HL-60 (cell line): Measurements from ENCODE around the gene PPP3CA.

Experiments used
- DNase-seq, 2 experiments: peaks; one replicate each; pipeline ENCODE4 v3.0.0-alpha.2; 2010 to 2020; ENCODE audit warnings: low read depth in 1 of 2, low spot score in 1 of 2
- H3K27ac ChIP-seq: fragments of 250-450 bp; sonication (Bioruptor Pico); replicated peaks from 2 replicates; pipeline ENCODE4 v1.5.1; 2020; ENCODE audit warnings: mild to moderate bottlenecking, moderate library complexity
- H3K27me3 ChIP-seq: fragments of 250-450 bp; sonication (Bioruptor Pico); 2 replicates; pipeline ENCODE4 v1.5.1; 2021; ENCODE audit warnings: mild to moderate bottlenecking, moderate library complexity; ENCODE audit not compliant: insufficient read depth, poor library complexity, severe bottlenecking
- H3K4me3 ChIP-seq: replicated peaks from 2 replicates; pipeline ENCODE4 v1.5.1; 2011; ENCODE audit warnings: mild to moderate bottlenecking, control low read depth, low read length; ENCODE audit not compliant: insufficient read depth
- CTCF ChIP-seq: IDR thresholded peaks from one replicate; pipeline ENCODE4 v1.5.1; 2011; ENCODE audit warnings: low read length, control low read depth, inconsistent platforms; ENCODE audit not compliant: insufficient read depth
- GABPA ChIP-seq: IDR thresholded peaks from 2 replicates; pipeline ENCODE4 v1.6.1; 2012; ENCODE audit warnings: low read depth
- POLR2AphosphoS5 ChIP-seq: IDR thresholded peaks from 2 replicates; pipeline ENCODE4 v1.6.1; 2012; ENCODE audit warnings: low read depth
- SPI1 ChIP-seq: IDR thresholded peaks from 2 replicates; pipeline ENCODE4 v1.6.1; 2012; ENCODE audit warnings: low read depth, mild to moderate bottlenecking, borderline replicate concordance
- TF ChIP-seq, protein P1 (sequence below): IDR thresholded peaks from 2 replicates; pipeline ENCODE4 v1.6.1; 2012; ENCODE audit warnings: low read depth; ENCODE audit not compliant: insufficient replicate concordance

The PPP3CA gene

GRCh38 chr4:101187841-101188240, 159.5 kb downstream of the PPP3CA start:
- DNase-seq: no peak
- TF ChIP-seq, protein P1, sequence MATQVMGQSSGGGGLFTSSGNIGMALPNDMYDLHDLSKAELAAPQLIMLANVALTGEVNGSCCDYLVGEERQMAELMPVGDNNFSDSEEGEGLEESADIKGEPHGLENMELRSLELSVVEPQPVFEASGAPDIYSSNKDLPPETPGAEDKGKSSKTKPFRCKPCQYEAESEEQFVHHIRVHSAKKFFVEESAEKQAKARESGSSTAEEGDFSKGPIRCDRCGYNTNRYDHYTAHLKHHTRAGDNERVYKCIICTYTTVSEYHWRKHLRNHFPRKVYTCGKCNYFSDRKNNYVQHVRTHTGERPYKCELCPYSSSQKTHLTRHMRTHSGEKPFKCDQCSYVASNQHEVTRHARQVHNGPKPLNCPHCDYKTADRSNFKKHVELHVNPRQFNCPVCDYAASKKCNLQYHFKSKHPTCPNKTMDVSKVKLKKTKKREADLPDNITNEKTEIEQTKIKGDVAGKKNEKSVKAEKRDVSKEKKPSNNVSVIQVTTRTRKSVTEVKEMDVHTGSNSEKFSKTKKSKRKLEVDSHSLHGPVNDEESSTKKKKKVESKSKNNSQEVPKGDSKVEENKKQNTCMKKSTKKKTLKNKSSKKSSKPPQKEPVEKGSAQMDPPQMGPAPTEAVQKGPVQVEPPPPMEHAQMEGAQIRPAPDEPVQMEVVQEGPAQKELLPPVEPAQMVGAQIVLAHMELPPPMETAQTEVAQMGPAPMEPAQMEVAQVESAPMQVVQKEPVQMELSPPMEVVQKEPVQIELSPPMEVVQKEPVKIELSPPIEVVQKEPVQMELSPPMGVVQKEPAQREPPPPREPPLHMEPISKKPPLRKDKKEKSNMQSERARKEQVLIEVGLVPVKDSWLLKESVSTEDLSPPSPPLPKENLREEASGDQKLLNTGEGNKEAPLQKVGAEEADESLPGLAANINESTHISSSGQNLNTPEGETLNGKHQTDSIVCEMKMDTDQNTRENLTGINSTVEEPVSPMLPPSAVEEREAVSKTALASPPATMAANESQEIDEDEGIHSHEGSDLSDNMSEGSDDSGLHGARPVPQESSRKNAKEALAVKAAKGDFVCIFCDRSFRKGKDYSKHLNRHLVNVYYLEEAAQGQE: no peak
- TF ChIP-seq POLR2AphosphoS5 (no peak), CTCF (no peak), GABPA (no peak), SPI1 (no peak)
- Histone ChIP-seq H3K27ac (no peak overlapping the region), H3K27me3 (no peaks in the 10 kb centered on the region), H3K4me3 (no peak overlapping the region)

DNA sequence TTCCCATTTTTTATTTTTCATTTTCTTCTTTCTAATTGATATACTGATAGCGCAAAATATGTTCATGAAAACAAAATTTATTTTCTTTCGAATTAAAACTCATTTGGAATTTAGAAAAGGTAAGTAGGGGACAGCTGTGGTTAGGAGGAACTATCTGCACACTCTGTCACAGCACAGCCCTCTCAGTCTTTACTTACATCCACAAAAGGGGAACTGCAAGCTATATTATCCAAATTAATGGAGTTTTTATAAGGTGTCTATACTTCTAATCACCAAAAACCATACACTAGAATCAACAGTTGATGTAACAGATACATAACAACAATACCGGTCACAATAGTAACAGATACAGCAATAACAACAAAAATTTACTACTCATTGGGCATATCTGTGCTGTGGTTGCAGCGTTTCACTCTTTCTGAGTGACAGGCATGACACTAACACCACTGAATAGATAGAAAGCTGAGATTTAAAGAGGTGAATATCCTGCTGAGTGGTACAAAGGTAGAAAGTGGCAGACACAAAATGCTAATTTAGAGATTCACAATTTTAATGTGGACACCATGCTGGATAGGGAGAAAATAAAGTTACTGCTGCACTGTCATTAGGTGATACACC, 160.7 kb downstream of the PPP3CA start:
- no peak overlapping the region for H3K4me3 ChIP-seq
- no peak overlapping the region for H3K27ac ChIP-seq
- H3K27me3 ChIP-seq: no peaks in the 10 kb centered on the region
- TF ChIP-seq SPI1 (peak; percentile 90), GABPA (no peak)
- no peak for DNase-seq

DNA sequence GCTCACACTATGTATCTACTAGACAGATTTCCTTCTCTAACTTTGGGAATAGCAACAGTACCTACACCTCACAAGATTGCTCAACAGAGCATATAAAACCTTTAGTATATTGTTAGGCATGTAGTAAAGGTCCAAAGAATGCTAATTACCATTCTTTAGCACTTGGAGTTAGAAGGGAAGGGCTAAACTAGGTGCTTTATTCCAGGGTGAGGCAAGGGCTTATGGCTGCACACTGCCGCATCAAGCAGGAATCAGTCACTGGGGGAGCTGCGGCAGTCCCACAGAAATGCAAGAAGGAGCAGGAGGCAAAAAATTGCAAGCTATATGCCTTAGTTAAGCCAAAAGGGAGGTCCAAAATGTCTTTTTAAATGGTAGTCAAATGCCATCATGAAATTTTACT, 162.7 kb downstream of the PPP3CA start:
- no peaks in the 10 kb centered on the region for H3K27me3 ChIP-seq
- no peak overlapping the region for H3K4me3 ChIP-seq
- no peak overlapping the region for H3K27ac ChIP-seq
- DNase-seq: no peak
- TF ChIP-seq, protein P1: no peak
- TF ChIP-seq SPI1 (no peak), GABPA (no peak), POLR2AphosphoS5 (no peak), CTCF (no peak)

DNA sequence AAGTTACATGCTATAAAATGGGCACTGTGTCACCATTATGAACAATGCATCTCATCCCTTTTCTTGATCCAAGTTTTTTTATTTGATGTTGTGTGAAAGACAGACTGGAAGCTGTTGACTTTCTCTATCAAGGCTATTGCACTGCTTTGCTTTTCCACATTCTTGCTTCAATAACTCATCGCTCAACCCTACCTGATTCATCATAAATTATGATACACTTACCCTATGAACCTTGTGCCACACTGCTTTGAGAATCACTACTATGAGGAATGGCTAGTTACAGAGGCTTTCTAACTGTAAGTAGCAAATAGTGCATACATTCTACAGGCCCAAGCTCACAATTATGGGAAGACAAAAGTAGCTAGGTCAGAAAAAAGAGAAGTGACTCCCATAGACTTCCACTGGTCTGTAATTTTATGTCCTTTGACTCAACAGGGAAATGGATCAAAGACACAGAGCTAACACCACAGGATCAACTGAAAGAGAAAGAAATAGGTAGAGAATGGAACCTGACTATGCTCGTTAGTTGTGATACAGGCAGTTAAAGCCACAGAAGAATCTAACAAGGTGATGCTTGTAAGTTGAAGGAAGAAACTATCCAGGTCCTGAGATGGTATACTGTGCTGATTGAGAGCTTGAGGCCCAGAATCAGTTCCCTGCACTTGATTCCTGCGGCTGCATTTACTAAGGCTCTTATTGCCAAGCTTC, 163.5 kb downstream of the PPP3CA start:
- H3K27me3 ChIP-seq: no peaks in the 10 kb centered on the region
- no peak for DNase-seq
- no peak overlapping the region for H3K4me3 ChIP-seq
- H3K27ac ChIP-seq: no peak overlapping the region
- no peak for TF ChIP-seq CTCF
- peak; percentile 49; the same call in 1 of the 2 replicates for TF ChIP-seq SPI1
